GM19240 (cell line): ENCODE measurements around the gene PRPH.
"Not testable (repeated sequence)": the region's sequence is repeated elsewhere in the genome, so short reads cannot be mapped to it uniquely, and the experiment has no call there.

ENCODE experiments used
- DNase-seq: peaks from one replicate; pipeline ENCODE4 v3.0.0; 2011; ENCODE audit warnings: low spot score; ENCODE audit not compliant: insufficient read length

PRPH gene

GRCh38 chr12:49295082-49295936 is at the start of gene PRPH:
PRPH (plus strand) TSS chr12:49295147; CDS start chr12:49295201, 54 bp downstream.
- DNase-seq: no peak

GRCh38 chr12:49251357-49251756 is 43.6 kb upstream of the PRPH start:
- DNase-seq: no peak

- DNase-seq: no peak
Observed at GRCh38 chr12:49253033-49253623, 41.8 kb upstream of the PRPH start.

GRCh38 chr12:49255456-49255855 is 39.5 kb upstream of the PRPH start:
- DNase-seq: not testable (repeated sequence)

- DNase-seq: no peak
Observed at GRCh38 chr12:49255857-49256637, 38.9 kb upstream of the PRPH start.

- DNase-seq: not testable (repeated sequence)
Observed at GRCh38 chr12:49257508-49258184, 37.3 kb upstream of the PRPH start.

- no peak for DNase-seq
Observed at GRCh38 chr12:49259452-49259851, 35.5 kb upstream of the PRPH start.

GRCh38 chr12:49260166-49260565 is 34.8 kb upstream of the PRPH start:
- DNase-seq: no peak

- DNase-seq: no peak
Observed at GRCh38 chr12:49260571-49261363, 34.2 kb upstream of the PRPH start.

GRCh38 chr12:49261721-49262120 is 33.2 kb upstream of the PRPH start:
- DNase-seq: no peak

GRCh38 chr12:49263400-49263763 is 31.6 kb upstream of the PRPH start:
- DNase-seq: no peak

- DNase-seq: peak; percentile 23
Observed at GRCh38 chr12:49264466-49264872, 30.5 kb upstream of the PRPH start.

- DNase-seq: peak; percentile 93
Observed at GRCh38 chr12:49264873-49265792, 29.8 kb upstream of the PRPH start, which contains the start of gene TUBA1C. TUBA1C (plus strand) TSS chr12:49265082; CDS start chr12:49265182, 100 bp downstream.

GRCh38 chr12:49269191-49269590 is 25.8 kb upstream of the PRPH start:
- DNase-seq: not testable (repeated sequence)

GRCh38 chr12:49272790-49273725 is 21.9 kb upstream of the PRPH start:
- DNase-seq: no peak

- DNase-seq: no peak
Observed at GRCh38 chr12:49273726-49274395, 21.1 kb upstream of the PRPH start.

GRCh38 chr12:49274396-49275069 is 20.4 kb upstream of the PRPH start:
- DNase-seq: no peak
